HG02840 (cell line): ENCODE data around the gene OR11A1.
"Not testable (repeated sequence)": the region's sequence is repeated elsewhere in the genome, so short reads cannot be mapped to it uniquely, and the experiment has no call there.

Experiments used
- ATAC-seq: cut with Tn5 transposase; IDR thresholded peaks from one replicate; pipeline ENCODE4 v1.9.1; 2021; ENCODE audit warnings: mild to moderate bottlenecking, moderate library complexity, moderate number of reproducible peaks; ENCODE audit not compliant: unreplicated experiment, low FRiP score

OR11A1 gene

DNA sequence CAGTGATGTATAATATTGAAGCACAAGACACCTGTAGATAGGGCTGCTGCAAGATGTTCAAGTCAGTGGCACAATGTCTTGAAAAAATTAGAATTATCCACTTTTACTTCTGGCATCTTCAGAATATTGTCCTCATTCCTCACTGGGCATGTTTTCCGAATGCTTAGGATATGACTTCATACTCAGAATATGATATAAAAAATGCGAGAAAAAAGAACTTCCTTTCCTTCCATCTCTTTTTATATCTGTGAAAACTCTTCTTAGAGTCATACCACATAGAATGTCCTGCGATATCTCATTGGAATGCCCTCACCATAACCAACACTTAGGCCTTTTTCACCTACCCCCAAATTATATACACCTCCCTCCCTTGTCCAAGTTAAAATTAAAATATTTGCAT, 26.3 kb upstream of the OR11A1 start:
- no peak for ATAC-seq

DNA sequence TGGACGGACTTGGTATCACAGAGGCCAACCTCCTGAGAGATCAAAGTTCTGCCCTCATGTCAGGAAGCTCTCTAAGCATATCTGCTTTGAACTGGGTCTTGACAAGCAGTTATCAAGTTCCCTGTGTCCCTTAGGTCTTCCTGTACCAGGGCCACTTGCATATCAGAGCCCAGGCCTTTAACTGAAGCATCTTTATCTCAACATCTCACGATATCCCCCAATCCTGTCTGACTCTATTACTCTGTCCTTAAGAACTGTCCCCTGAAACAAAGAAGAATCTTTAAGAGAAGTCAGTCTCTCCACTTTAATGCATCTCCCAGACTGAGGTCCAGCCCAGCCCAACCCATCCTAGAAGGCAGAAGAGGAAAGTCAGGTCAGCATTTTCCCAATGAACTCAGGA, 22.7 kb upstream of the OR11A1 start:
- ATAC-seq = no peak

DNA sequence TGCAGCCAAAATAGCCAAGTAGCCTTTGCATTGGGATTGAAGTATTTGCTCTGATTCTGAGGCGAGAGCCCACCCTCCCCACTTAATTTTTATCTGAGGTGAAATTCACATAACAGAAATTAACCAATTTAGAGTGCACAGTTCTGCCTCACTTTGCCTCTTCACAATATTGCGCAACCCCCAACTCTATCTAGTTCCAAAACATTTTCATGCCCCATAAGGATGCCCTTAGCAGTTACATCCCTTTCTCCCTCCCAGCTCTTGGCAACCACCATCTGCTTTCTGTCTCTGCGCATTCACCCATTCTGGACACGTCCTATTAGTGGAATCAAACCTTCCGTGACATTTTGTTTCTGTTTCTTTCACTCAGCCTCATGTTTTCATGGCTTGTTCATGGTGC, 21.9 kb upstream of the OR11A1 start:
- ATAC-seq = no peak

DNA sequence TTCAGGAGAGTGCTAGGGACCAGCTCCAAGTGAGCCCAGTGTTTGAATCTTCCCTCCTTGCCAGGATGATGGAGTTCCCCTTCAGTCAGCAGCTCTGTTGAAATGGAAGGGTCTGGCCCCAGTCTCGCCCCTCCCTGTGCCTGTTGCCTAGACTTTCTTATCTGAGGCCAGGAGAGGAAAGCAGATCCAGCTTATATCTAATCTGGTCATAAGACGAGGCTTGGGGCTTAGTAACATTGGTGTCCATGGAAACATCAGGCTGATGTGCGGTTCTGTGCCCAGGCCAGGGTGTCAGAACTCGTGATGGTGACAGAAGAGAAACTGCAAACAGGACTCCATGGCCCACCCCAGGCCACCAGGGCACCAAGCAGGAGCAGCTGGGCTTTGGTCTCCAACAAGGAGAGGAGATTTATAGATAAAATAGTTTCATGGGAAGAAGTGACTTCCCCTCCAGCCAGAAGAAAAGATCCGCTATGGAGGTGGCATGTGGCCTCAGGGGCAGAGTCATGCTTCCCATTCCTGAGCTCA, 21.1 kb upstream of the OR11A1 start:
- no peak for ATAC-seq

DNA sequence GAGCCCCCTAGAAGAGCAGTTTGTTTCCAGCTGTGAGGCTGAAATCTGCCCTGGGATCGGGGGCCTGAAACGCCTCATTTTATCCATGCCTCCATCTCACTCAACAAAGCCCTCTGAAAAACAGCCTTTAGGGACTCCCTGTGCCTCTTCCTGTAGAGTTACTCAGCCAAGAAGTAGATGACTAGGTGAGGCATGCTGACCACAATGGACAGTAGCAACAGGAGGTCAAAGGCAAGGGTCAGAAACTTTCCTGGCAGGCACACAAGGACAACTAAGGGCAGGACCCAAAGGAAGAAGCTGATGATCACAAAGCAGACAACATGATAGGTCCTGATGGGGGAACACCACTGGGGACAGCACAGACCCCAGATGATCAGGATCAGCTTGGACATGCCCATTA, 18.1 kb upstream of the OR11A1 start:
- no peak for ATAC-seq

DNA sequence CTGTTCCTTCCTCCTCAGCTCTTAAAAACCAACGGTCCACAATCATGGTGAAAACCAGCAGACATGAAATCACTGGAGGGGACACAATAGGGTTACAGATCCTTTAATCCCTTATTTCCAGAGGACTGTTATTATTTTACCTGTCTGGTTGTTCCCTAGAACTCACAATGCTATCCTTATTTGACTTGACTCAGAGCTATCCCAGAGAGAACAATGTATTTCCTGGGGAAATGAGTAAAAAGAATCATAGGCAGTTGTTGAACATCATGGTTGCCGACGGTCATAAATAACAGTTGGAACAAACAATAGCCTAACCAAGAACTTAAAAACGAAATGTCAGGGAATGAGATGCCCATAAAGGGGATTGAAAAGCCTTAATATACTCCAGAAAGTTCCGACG, 9.4 kb upstream of the OR11A1 start:
- no peak for ATAC-seq

DNA sequence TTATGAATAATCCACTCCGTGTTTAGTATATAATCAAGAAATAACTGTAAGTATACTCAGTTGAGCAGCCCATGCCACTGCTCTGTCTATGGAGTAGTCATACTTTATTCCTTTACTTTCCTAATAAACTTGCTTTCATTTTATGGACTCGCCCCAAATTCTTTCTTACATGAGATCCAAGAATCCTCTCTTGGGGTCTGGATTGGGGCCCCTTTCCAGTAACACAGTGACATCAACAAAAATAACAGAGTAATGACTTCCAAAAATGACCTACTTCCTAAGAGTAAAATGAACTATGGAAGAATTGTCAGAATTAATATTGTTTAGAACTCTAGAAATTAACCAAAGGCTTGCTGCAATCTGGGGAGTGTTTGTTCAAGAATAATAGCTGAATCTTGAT, 8.9 kb upstream of the OR11A1 start:
- ATAC-seq = no peak

DNA sequence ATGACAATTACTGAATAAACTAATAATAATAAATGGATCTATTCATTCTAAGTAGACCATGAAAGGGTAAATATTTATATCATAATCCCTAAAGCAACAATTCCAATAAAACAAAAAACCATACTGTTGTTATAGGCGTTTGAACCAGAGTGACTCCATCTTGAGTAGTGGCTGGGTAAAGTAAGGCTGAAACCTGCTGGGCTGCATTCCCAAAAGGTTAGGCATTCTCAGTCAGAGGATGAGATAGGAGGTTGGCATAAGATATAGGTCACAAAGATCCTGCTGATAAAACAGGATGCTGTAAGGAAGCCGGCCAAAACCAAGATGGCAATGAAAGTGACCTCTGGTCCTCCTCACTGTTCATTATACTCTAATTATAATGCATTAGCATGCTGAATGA, 8.4 kb upstream of the OR11A1 start:
- no peak for ATAC-seq

DNA sequence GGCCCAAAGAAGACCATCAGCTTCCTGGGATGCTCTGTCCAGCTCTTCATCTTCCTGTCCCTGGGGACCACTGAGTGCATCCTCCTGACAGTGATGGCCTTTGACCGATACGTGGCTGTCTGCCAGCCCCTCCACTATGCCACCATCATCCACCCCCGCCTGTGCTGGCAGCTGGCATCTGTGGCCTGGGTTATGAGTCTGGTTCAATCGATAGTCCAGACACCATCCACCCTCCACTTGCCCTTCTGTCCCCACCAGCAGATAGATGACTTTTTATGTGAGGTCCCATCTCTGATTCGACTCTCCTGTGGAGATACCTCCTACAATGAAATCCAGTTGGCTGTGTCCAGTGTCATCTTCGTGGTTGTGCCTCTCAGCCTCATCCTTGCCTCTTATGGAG, 5.2 kb upstream of the OR11A1 start:
- no peak for ATAC-seq

DNA sequence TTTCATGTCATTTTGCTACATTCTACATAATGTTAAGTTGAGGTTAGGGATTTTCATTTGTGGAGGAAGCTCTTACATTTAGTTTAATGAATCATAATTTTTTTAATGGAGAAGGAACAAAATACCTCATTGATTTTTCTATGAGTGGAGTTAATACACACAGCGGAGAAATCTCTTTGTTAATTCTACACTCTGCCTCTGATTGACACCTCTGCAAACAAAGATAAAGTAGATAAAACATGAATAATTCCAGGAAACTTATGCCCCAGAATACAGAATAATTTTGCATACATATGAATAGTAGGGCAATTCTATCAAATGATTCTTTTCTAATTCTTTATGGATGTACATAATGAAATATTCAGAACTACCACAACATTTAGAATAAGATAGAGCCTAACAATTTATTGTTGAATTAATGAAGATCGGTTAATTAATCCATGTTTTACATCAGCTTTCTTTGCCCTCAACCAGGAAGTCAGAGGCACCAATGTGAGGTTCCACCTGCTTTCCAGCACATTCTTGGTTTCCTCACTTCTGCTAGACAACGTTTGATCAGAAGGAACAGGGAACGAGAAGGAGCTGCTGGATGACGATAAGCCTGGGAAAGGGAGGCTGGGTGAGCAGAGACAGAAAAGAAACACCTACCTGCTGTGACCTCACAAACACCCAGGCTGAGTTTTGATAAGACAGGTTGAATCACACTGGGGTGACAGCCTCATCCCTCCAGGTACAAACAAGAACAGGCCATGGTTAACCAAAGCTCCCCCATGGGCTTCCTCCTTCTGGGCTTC, 4.3 kb upstream of the OR11A1 start:
- no peak for ATAC-seq

DNA sequence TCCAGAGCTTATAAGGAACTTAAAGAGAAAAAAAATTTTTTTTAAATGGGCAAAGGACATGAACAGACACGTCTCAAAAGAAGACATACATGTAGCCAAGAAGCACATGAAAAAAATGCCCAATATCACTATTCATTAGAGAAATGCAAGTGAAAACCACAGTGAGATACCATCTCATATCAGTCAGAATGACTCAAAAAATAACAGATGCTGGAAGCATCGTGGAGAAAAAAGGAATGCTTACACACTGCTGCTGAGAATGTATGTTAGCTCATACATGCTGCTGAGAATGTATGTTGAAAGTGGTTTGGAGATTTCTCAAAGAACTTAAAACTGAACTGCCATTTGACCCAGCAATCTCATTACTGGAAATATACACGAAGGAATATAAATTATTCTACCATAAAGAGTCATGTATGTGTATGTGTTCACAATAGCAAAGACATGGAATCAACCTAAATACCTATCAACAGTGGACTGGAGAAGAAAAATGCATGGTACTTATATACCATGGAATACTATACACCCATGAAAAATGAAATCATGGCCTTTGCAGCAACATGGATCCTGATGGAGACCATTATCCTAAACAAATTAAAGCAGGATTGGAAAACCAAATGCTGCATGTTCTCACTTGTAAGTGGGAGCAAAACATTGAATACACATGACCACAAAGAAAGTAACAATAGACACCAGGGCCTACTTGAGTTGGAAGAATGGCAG, 5.2 kb downstream of the OR11A1 start:
- no peak for ATAC-seq

DNA sequence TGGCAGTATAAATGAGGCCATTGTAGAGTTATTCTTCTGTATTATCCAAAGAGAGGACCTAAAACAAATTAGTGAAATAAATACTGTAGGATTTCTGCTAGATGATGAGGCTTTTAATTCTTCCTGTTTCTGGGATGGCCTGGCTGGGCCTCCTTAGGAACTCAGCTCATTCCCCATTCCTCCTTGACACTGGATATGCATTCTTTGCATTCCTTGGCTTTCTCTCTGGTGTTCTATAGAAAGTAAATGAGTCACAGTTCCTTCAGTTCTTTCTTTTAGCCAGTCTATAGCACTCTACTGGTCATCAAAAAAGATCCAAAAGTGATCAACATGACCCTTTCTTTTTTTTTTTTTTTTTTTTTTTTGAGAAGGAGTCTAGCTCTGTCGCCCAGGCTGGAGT, 9.2 kb downstream of the OR11A1 start:
- ATAC-seq = no peak

DNA sequence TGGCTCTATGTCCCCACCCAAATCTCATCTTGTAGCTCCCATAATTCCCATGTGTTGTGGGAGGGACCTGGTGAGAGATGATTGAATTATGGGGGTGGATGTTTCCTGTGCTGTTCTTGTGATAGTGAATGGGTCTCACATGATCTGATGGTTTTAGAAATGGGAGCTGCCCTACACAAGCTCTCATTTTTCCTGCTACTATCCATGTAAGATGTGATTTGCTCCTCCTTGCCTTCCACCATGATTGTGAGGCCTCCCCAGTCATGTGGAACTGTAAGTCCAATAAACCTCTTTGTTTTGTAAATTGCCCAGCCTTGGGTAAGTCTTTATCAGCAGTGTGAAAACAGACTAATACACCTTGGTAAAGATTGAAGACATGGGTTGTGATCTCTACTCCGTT, 12.8 kb downstream of the OR11A1 start:
- not testable (repeated sequence) for ATAC-seq

DNA sequence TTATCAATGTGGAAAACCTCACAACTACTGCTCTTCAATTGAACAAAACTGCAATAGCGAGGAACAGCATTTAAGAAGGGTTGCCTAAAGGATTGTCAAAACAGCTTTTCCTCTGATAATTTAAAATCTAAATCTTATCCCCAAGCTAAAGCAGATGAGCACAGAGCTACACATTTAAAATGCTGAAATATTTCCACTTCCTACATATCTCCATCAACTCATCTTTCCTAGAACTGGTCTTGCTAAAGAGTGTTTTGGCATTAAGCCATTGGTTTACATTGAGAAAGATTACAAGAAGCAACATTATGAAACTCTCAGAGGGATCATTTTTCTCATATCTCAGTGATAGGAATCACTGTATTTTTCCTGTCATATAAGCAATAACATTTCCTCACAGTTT, 14.2 kb downstream of the OR11A1 start:
- no peak for ATAC-seq

DNA sequence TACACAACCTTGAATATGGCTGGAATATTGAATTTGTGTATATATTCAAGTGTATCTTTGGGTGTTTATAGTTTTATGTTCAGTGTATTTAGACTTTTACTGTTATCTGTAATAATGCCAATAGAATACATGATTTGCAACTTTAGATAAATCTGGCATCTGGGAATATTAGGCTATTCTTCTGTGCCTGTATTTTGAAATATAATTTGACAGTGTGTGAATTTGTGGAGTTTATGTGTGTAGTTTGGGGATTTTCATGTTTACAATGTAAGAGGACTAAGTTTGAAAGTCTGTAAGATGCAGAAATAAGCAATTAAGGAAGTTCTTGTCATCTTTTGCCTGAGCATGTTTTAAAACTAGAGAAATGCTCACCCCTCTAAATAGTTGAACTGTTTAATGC, 17.9 kb downstream of the OR11A1 start, which contains the start of gene OR10C1:
Gene OR10C1 (plus strand): TSS at position 301 of the 400 bp plus-strand sequence. CDS start 710 bp downstream, outside the sequence.
- ATAC-seq = no peak

DNA sequence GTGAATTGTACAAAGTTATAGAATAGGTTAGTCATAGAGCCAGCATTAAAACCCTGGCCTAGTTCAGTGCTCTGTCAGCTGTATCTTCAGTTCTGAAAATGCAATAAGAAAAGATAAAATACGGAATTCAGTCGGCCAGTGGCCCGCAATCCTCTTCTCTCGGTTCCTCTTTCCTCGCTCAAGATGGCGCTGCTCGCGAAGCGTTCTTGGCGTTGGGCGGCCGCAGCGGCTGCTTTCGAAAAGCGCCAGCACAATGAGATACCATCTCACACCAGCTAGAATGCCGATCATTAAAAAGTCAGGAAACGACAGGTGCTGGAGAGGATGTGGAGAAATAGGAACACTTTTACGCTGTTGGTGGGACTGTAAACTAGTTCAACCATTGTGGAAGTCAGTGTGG, 20.1 kb downstream of the OR11A1 start:
- ATAC-seq = not testable (repeated sequence)

DNA sequence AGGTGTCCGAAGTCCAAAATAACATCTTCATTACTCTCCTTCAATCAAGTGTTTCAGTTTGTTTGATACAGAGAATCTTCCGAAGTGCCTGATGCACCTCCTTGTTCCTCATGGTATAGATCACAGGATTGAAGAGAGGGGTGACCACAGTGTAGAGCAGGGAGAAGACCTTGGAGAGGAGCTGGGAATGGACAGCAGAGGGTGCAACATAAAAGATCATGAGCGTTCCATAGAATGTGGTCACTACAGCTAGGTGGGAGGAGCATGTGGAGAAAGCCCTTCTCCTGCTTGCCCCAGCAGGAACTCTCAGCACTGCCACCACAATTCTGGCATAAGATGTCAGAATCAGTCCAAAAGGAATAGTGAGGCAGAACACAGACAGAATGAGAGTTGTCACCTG, 30.2 kb downstream of the OR11A1 start:
- ATAC-seq = no peak

DNA sequence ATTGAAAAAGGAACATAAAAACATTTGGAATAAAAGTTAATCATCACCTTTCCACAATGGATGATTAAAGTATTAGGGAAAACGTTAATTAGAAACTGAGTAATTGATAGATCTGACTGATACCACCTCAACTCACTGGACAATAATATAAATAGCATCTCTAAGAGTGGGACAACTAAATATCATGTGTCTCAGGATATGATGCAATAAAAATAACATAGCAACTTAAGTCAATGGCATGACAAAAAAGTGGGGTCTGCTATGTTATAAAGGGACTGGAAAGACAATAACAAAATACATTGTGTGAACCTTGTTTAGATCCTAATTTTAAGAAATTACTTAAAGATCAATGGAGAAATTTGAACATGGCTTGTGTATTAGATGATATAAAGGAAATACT, 31.8 kb downstream of the OR11A1 start:
- no peak for ATAC-seq

DNA sequence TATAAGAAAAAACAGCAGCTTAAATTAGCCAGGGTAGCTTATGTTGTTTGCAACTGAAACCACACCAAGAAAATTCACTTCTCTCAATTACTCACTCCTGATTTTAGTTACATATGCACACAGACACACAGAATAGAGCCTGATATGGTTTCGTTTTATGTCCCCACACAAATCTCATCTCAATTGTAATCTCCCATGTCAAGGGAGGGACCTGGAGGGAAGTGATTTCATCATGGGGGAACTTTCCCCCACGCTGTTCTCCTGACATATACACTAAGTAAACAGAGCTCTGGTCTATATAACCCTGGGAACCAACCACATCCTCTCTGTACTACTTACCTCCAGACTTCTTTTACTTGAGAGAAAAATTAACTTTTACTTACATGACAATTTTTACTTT, 32.3 kb downstream of the OR11A1 start:
- ATAC-seq = no peak

DNA sequence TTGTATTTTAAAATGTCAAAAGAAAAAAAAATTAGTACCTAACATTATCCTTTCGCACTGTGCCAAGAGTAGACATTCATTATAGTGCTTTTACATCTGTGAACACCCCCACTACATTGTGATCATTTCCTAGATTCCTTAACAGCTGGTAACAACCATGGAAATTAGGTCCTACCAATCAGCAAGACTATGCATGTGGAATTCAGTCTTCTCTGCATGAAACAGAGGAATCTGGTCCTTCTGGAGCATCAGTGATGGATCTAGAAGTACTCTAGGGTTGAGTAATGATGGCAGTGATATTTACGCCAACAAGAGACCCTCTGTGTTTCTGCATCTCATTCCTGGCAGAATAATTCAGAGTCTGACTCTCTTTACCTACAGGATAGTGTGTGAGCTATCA, 32.7 kb downstream of the OR11A1 start:
- no peak for ATAC-seq

DNA sequence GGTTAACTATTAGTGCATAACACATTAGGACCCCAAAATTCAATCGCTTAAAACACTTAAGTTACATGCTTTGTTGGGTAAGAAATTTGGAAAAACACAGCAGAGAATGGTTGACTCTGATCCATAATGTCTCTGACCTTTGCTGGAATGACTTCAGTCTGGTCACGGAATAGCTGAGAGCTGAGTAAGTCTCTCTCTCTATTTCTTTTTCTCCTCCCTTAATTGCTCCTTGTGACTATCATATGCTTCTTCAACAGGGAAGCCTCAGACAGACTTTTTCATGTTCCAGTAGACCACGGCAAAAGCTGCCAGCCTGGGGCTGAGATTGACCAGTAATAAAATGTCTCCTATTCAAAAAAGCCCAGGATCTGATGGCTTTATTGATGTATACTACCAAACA, 37.4 kb downstream of the OR11A1 start:
- ATAC-seq = no peak

DNA sequence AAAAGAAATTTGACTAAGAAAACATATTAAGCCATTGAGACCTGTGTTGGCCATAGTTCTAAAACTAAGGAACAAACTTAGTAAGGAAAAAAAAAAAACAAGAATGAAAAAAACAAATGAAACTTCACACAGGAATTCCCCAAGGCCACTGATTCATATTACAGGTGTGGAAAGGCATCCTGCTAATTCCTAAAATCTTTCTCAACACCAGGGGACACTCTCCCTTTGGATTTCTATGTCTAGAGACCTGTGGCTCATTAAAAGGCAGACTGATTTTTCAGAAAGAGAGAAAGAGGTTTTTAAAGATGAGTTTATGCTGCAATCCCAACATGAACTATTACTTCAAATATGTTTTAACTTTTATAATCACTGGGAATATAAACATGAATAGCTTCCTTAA, 42.3 kb downstream of the OR11A1 start, which contains the start of gene OR12D1:
Gene OR12D1 (plus strand): TSS at position 341 of the 400 bp plus-strand sequence.
- ATAC-seq = no peak
